ENCODE measurements around the gene FFAR2.
A peak's percentile ranks its signal among the peaks of the same experiment; 100 is the strongest.

DNA sequence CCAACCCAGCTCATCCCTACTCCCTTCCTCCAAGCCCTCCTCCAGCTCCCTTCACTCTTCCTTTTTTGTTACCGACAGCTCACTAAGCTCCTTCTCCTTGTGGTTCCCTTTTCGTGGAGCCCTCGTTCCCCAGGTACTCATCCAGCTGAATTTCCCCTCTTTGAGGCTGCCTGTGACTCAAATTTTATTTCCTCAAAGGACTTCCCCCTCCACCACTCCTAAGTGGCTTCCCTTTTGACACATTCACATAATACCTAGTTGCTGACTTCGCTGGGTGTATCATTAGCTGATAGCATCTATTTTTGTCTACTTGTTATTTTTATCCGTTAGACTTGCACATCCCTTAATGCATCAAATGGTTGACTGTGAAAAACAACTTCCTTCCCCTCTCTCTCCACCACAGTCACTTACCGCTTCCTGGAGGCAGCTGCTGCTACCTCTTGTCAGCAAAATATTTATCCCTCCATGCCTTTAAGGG, 14.5 kb downstream of the FFAR2 start:
- TF ChIP-seq, protein P1, sequence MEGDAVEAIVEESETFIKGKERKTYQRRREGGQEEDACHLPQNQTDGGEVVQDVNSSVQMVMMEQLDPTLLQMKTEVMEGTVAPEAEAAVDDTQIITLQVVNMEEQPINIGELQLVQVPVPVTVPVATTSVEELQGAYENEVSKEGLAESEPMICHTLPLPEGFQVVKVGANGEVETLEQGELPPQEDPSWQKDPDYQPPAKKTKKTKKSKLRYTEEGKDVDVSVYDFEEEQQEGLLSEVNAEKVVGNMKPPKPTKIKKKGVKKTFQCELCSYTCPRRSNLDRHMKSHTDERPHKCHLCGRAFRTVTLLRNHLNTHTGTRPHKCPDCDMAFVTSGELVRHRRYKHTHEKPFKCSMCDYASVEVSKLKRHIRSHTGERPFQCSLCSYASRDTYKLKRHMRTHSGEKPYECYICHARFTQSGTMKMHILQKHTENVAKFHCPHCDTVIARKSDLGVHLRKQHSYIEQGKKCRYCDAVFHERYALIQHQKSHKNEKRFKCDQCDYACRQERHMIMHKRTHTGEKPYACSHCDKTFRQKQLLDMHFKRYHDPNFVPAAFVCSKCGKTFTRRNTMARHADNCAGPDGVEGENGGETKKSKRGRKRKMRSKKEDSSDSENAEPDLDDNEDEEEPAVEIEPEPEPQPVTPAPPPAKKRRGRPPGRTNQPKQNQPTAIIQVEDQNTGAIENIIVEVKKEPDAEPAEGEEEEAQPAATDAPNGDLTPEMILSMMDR (IDR thresholded peaks at IDR 0.05; ENCODE audit: low read depth, low read length, poor library complexity, severe bottlenecking): no peak
- peak; percentile 75; the same call in 1 of the 2 replicates for TF ChIP-seq EZH2phosphoT487 (IDR thresholded peaks at IDR 0.05; ENCODE audit: borderline replicate concordance, low read length)

Data from DOHH2 (cell line).